ENCODE results near the gene PFKFB2.
"Not testable (repeated sequence)": the region's sequence is repeated elsewhere in the genome, so short reads cannot be mapped to it uniquely, and the experiment has no call there.

The PFKFB2 gene

GRCh38 chr1:207041397-207041796, 11.7 kb upstream of the PFKFB2 start:
- not testable (repeated sequence) for DNase-seq

GRCh38 chr1:207045453-207045852, 7.6 kb upstream of the PFKFB2 start:
- no peak for DNase-seq

- DNase-seq, result no peak
Measured at GRCh38 chr1:207047505-207047904, 5.6 kb upstream of the PFKFB2 start.

GRCh38 chr1:207048041-207048440, 5.0 kb upstream of the PFKFB2 start:
- no peak for DNase-seq

GRCh38 chr1:207049054-207049453, 4.0 kb upstream of the PFKFB2 start:
- DNase-seq, result no peak

- DNase-seq, result no peak
Measured at GRCh38 chr1:207049514-207049913, 3.6 kb upstream of the PFKFB2 start.

DNA sequence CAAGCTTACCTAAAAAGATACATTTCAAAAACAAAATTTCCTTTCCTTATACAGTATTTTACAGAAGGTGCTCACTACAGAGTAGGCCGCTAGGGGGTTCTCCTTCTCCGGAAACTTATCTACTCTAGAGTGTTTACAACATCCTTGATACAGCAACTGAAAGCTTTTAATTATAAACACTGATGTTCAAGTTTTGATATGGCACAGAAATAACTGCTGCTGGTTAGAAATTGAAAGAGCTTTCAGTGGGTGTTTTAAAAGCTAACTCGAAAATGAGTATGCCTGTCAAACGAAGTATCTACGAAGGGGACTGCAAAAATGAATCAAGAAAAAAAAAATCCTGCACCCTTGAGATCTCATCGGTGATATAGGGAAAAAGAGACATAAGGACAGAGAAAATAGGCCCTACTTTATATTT, 3.1 kb upstream of the PFKFB2 start:
- DNase-seq, result peak; percentile 33

DNA sequence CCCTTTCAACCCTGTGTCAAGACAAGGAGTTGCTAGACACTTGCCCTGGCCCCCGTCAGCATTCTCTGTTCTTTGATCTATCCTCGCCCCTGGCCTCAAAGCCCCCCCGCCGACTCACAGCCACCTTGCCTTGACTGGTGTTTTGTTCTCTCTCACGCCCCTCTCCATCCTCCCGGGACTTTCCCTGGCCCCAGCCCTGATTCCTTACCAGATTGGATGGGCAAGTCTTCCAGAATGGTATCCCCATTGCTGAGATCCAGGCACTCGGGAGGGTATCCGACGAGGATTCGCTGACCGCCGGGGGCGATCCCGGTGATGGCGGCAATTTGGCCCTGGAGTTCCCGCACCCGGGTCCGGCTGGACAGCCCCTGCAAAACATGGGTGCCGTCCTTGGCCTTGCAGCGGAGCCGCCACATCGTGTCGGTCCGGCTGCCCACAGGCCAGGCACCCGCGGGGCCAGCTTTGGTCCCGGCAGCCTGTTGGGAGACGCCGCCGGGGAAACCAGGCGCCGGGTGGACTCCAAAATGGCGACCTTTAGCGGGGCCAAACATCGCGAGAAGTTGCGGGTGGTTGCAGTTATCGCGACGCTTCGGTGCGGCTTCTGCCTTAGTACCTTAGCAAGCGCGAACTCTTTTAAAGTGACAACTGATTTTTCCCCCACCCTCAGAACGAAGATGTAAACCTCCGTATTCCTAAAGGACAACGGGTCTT, 2.4 kb upstream of the PFKFB2 start:
- DNase-seq, result peak; percentile 31

- DNase-seq, result peak; percentile 25
Measured at GRCh38 chr1:207051191-207051943, 1.7 kb upstream of the PFKFB2 start, which contains the start of gene YOD1. YOD1 (minus strand) TSS chr1:207051208; CDS start chr1:207051030, 178 bp downstream.

DNA sequence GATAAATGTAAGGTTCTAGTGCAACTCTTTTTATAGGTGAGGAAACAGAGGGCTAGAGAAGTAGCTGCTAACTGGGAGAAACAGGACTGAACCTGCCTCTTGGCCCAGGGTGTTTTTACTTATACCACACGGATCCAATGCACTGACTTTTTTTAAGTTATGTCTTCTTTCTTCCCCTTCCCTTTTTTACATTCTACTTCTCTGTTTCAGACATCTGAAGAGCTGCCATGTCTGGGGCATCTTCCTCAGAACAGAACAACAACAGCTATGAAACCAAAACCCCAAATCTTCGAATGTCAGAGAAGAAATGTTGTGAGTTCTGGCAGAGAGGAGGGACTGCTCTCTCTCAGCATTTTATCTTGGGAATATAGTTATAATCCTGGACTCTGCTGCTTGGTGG, 1.4 kb downstream of the PFKFB2 start:
- DNase-seq, result no peak

- no peak for DNase-seq
Measured at GRCh38 chr1:207055386-207056001, 2.4 kb downstream of the PFKFB2 start.

DNA sequence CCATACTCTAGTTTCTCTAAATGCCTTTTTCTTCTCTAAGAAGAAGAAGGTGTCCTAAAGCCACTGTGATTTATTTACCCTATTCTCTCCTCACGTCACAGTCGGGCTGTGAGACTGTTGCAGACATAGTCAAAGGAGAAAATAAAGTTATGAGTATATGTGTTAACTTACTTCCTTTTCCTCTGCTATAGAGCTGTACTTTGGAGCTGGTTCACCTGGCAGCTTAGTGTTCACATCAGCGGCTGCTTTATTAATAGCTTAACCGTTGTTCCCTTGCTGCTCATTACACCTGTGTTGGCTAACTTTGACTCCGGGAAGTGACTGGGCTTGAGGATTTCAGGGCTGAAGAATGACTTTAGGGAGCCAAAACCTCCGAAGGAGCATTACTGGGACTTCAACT, 3.6 kb downstream of the PFKFB2 start:
- DNase-seq, result no peak

GRCh38 chr1:207058252-207058651, 5.2 kb downstream of the PFKFB2 start:
- DNase-seq, result no peak

GRCh38 chr1:207058878-207059867, 6.1 kb downstream of the PFKFB2 start:
- peak; percentile 74 for DNase-seq

DNA sequence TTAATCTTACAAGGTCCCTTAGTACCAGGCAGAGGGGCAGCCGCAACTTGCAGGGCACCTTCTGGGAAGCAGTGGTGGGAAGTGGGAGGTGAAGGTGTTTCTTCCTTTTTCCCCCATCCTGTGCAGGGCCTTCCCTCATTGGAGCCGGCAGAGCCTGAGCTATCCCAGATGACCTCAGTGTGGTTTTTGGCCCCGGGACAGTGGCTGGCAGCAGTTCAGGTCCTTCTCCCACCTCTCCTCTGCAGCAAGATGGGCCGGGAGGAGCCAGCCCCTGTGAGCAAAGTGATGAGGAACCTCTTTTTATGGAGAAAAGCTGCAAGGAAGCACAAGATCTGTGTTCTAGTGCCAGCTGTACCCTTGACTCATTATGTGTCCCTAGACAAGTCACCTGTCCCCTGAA, 6.8 kb downstream of the PFKFB2 start:
- no peak for DNase-seq

- DNase-seq, result no peak
Measured at GRCh38 chr1:207060596-207060995, 7.5 kb downstream of the PFKFB2 start.

GRCh38 chr1:207062058-207062457, 9.0 kb downstream of the PFKFB2 start:
- DNase-seq, result no peak

GRCh38 chr1:207063014-207063413, 9.9 kb downstream of the PFKFB2 start:
- no peak for DNase-seq

DNA sequence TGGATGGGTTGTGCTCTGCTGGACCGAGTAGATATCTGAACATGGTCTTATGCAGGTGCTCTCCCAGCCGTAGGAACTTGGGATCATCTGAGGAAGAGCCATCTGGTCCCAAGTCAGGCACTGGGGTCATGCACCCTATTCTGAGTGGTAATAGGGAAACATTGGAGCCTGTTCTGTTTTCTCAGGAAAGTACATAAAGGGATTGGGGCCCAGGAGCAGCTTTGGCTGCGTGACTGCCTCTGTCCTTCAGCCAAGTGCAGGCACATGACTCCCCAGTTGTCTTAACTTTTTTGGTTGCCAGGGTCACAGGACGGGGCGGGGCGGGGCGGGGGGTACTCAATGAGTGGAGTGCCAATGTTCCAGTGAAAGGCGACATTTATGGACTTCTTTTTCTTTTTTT, 11.5 kb downstream of the PFKFB2 start:
- DNase-seq, result no peak

DNA sequence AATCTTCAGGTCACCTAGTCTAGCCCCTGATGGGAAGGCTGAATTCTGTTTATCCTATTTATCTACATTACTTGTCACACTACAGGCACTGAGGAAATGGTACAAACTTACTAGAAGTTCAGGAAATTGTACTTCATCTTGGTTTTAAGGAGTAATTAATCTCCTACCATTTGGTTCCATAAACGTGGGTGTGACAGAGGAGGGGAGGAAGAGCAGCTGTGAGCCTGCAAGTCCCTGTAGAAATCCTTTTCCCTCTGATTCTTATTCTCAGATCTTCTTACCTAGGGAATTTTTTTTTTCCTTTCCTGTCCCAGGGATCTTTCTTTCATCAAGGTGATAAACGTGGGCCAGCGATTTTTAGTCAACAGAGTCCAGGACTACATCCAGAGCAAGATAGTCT, 14.1 kb downstream of the PFKFB2 start:
- DNase-seq, result no peak

DNA sequence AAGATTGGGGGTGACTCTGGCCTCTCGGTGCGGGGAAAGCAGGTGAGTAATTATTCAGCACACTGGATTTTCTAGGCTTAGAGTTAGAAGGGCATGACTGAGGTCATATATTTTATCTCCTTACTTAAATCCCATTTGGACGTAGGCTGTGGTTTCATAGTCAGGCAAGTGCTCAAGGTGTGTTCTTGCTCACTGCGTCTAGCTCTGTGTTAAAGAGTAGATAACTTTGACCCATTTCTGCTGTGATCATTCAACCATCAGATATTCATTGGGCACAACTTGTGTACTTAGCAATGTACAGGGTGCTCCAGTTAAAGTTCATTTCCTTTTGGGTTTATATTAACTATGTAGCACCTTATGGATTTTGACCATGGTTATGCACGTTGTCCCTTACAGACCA, 14.6 kb downstream of the PFKFB2 start:
- no peak for DNase-seq

- DNase-seq, result no peak
Measured at GRCh38 chr1:207069061-207069460, 16.0 kb downstream of the PFKFB2 start.

All from NCI-H2029 treated with DMSO at 0.1 percent for 48 hours (cell line).